ENCODE data around the gene SORBS1.

Gene SORBS1

DNA sequence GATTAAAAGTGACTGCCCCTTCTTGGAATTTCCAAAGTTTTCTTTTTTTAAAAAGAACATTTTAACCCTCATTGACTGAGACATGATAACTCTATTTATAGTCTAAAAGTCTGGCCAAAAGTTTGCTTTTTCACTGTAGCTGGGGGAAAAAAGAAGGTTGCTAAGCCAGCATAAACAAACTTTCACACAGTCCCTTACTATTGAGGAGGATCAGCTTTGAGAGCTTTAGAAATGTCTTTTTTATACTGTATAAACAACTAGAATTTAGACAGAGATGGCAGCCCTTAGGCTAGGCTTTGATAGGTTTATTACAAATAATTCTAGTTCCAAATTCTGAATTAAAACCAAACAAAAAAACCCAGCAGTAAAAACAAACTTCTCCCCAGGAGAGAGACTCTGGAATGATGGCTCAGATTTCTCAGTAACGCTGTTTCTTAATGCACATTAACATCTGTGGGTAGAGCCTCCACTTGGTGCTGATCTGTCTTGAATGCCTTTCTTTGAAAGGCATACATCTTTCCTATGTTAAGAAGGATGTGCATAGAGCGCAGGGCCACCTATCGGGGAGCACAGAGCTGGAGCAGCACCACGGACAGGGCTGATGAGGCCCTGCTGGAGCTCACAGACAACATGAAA is 169.5 kb downstream of the SORBS1 start:
- no peak for DNase-seq (ENCODE audit: low read depth, low spot score)
- Histone ChIP-seq H3K9me3 (ENCODE audit: control insufficient read depth, insufficient read depth, low read length) (no peaks in the 10 kb centered on the region), H3K4me3 (ENCODE audit: low read length) (no peak overlapping the region), H3K27me3 (ENCODE audit: control insufficient read depth, insufficient read depth, low read length) (no peaks in the 10 kb centered on the region), H3K4me1 (ENCODE audit: control insufficient read depth, insufficient read depth, low read length) (0 out of 2 replicates have a peak, but pooled peaks cover 2% of the 10 kb centered on the region), H3K27ac (ENCODE audit: low read length) (no peak overlapping the region), H3K36me3 (ENCODE audit: control insufficient read depth, insufficient read depth, low read length) (peaks cover 1% of the 10 kb centered on the region; the same call in 1 of the 2 replicates)
- no CpG with 5 or more reads among the region's 4 CpGs for WGBS (ENCODE audit: insufficient coverage, insufficient read length)

DNA sequence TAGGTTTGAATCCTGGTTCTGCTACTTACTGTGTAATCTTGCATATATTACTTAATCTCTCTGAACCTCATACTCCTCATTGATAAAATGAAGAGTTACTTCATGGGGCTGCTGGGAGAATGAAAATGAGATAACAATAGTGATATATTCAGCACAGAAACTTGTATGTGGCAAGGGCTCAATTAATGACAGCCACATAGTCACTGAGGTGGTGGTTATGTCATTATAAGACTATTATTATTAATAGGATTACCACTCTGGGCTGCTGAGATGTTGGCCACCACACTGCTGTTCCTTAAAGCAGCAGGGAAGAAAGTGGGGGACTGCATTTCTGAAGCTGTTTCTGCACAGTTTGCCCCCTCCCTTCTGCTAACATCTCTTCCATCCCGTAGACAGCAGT is 170.0 kb downstream of the SORBS1 start:
- H3K36me3 ChIP-seq (ENCODE audit: control insufficient read depth, insufficient read depth, low read length): no peaks in the 10 kb centered on the region
- no peak for DNase-seq (ENCODE audit: low read depth, low spot score)
- 0 out of 2 replicates have a peak, but pooled peaks cover 2% of the 10 kb centered on the region for H3K4me1 ChIP-seq (ENCODE audit: control insufficient read depth, insufficient read depth, low read length)
- WGBS (ENCODE audit: insufficient coverage, insufficient read length): no CpG with 5 or more reads among the region's 1 CpG
- H3K27me3 ChIP-seq (ENCODE audit: control insufficient read depth, insufficient read depth, low read length): no peaks in the 10 kb centered on the region
- no peaks in the 10 kb centered on the region for H3K9me3 ChIP-seq (ENCODE audit: control insufficient read depth, insufficient read depth, low read length)
- no peak overlapping the region for H3K4me3 ChIP-seq (ENCODE audit: low read length)
- H3K27ac ChIP-seq (ENCODE audit: low read length): no peak overlapping the region

DNA sequence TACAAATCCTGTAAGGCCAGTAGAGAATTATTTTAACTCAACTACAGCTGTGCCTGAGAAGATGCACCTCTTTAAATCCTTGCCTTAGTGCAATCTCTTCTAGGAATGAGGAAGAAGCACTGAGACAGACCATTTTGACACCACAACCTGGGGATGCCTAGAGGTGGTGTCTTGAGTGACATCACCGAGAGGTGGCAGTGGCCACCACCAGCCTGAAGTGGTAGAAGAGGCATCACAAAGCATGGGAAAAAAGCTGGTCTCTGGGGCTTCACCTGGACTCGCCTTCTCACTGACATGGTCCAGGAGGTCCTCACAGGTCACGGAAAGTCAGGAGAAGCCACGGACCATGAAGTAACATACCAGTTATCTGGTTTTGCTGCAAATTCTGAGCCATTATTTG is 171.2 kb downstream of the SORBS1 start:
- Histone ChIP-seq H3K36me3 (ENCODE audit: control insufficient read depth, insufficient read depth, low read length) (no peaks in the 10 kb centered on the region), H3K4me1 (ENCODE audit: control insufficient read depth, insufficient read depth, low read length) (0 out of 2 replicates have a peak, but pooled peaks cover 2% of the 10 kb centered on the region), H3K27me3 (ENCODE audit: control insufficient read depth, insufficient read depth, low read length) (no peaks in the 10 kb centered on the region), H3K27ac (ENCODE audit: low read length) (no peak overlapping the region), H3K4me3 (ENCODE audit: low read length) (no peak overlapping the region), H3K9me3 (ENCODE audit: control insufficient read depth, insufficient read depth, low read length) (no peaks in the 10 kb centered on the region)
- no CpG with 5 or more reads among the region's 4 CpGs for WGBS (ENCODE audit: insufficient coverage, insufficient read length)
- DNase-seq (ENCODE audit: low read depth, low spot score): no peak

GRCh38 chr10:95389176-95389575 is 172.0 kb downstream of the SORBS1 start:
- no peak for DNase-seq (ENCODE audit: low read depth, low spot score)

DNA sequence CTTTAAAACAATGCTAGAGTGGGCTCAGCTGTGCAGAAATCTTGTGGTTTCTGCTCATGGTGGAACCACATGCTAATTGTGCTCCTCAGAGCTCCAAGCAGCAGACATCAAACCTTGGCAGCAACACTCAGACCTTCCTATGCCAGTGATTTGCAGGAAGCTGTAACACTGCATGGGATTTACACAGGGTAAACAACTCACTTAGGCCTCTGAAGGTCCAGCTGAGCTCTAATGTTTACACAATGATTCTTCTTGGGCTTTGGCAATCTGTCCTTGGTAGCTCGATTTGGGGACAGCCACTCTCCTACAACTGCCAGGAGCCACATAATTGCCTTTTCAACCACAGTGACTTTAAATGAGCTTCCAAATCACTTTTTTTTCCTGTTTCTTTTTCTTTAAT is 172.6 kb downstream of the SORBS1 start:
- Histone ChIP-seq H3K36me3 (ENCODE audit: control insufficient read depth, insufficient read depth, low read length) (no peaks in the 10 kb centered on the region), H3K27me3 (ENCODE audit: control insufficient read depth, insufficient read depth, low read length) (no peaks in the 10 kb centered on the region), H3K4me1 (ENCODE audit: control insufficient read depth, insufficient read depth, low read length) (0 out of 2 replicates have a peak, but pooled peaks cover 2% of the 10 kb centered on the region), H3K4me3 (ENCODE audit: low read length) (no peak overlapping the region), H3K27ac (ENCODE audit: low read length) (no peak overlapping the region), H3K9me3 (ENCODE audit: control insufficient read depth, insufficient read depth, low read length) (no peaks in the 10 kb centered on the region)
- no peak for DNase-seq (ENCODE audit: low read depth, low spot score)
- no CpG with 5 or more reads among the region's 1 CpG for WGBS (ENCODE audit: insufficient coverage, insufficient read length)

More at GRCh38 chr10:95389176-95389575, 172.0 kb downstream of the SORBS1 start:
- no peaks in the 10 kb centered on the region for H3K36me3 ChIP-seq (ENCODE audit: control insufficient read depth, insufficient read depth, low read length)
- 0 out of 2 replicates have a peak, but pooled peaks cover 2% of the 10 kb centered on the region for H3K4me1 ChIP-seq (ENCODE audit: control insufficient read depth, insufficient read depth, low read length)
- no peak overlapping the region for H3K4me3 ChIP-seq (ENCODE audit: low read length)
- no peaks in the 10 kb centered on the region for H3K27me3 ChIP-seq (ENCODE audit: control insufficient read depth, insufficient read depth, low read length)
- WGBS (ENCODE audit: insufficient coverage, insufficient read length): no CpG with 5 or more reads among the region's 2 CpGs
- no peak overlapping the region for H3K27ac ChIP-seq (ENCODE audit: low read length)
- no peaks in the 10 kb centered on the region for H3K9me3 ChIP-seq (ENCODE audit: control insufficient read depth, insufficient read depth, low read length)

DNA sequence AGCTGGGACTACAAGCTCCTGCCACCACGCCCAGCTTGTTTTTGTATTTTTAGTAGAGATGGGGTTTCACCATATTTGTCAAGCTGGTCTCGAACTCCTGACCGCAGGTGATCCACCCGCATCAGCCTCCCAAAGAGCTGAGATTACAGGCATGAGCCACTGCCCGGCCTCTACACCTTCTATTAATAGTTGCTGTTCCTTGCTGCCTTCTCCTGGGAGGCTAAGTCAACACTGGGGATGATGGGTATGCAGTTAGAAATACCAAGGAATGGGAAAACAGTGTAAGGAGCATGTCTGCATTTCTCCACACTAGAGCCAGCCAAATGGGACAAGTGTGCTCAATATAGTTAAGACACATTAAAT is 173.1 kb downstream of the SORBS1 start:
- no peak overlapping the region for H3K27ac ChIP-seq (ENCODE audit: low read length)
- no CpG with 5 or more reads among the region's 5 CpGs for WGBS (ENCODE audit: insufficient coverage, insufficient read length)

GRCh38 chr10:95384011-95384704 is 177.0 kb downstream of the SORBS1 start:
- Histone ChIP-seq H3K9me3 (ENCODE audit: control insufficient read depth, insufficient read depth, low read length) (no peaks in the 10 kb centered on the region), H3K4me3 (ENCODE audit: low read length) (no peak overlapping the region), H3K4me1 (ENCODE audit: control insufficient read depth, insufficient read depth, low read length) (no peaks in the 10 kb centered on the region), H3K27me3 (ENCODE audit: control insufficient read depth, insufficient read depth, low read length) (no peaks in the 10 kb centered on the region), H3K27ac (ENCODE audit: low read length) (no peak overlapping the region), H3K36me3 (ENCODE audit: control insufficient read depth, insufficient read depth, low read length) (no peaks in the 10 kb centered on the region)
- no CpG with 5 or more reads among the region's 12 CpGs for WGBS (ENCODE audit: insufficient coverage, insufficient read length)
- DNase-seq (ENCODE audit: low read depth, low spot score): no peak

More for the DNA sequence above, 173.1 kb downstream of the SORBS1 start:
- H3K27me3 ChIP-seq (ENCODE audit: control insufficient read depth, insufficient read depth, low read length): no peaks in the 10 kb centered on the region
- DNase-seq (ENCODE audit: low read depth, low spot score): no peak
- H3K36me3 ChIP-seq (ENCODE audit: control insufficient read depth, insufficient read depth, low read length): no peaks in the 10 kb centered on the region
- H3K4me3 ChIP-seq (ENCODE audit: low read length): no peak overlapping the region
- H3K4me1 ChIP-seq (ENCODE audit: control insufficient read depth, insufficient read depth, low read length): 0 out of 2 replicates have a peak, but pooled peaks cover 2% of the 10 kb centered on the region
- H3K9me3 ChIP-seq (ENCODE audit: control insufficient read depth, insufficient read depth, low read length): no peaks in the 10 kb centered on the region

DNA sequence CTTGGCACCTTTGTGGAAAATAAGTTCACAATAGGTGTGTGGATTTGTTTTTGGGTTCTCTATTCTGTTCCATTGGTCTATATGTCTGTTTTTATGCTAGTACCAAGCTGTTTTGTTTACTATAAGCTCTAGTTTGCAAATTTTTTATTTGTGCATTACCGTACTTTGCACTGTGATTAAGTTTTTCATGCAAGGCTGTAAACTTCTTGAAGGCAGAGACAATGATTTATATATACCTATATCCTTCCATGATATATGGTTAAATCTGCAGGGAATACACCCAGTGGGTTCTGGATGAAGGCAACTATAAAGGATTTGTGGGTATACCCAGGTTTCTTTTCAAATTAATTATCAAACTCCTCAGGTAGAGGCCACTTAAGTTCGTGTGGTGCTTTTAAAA is 178.6 kb downstream of the SORBS1 start:
- H3K27me3 ChIP-seq (ENCODE audit: control insufficient read depth, insufficient read depth, low read length): no peaks in the 10 kb centered on the region
- no CpG with 5 or more reads among the region's 2 CpGs for WGBS (ENCODE audit: insufficient coverage, insufficient read length)

DNA sequence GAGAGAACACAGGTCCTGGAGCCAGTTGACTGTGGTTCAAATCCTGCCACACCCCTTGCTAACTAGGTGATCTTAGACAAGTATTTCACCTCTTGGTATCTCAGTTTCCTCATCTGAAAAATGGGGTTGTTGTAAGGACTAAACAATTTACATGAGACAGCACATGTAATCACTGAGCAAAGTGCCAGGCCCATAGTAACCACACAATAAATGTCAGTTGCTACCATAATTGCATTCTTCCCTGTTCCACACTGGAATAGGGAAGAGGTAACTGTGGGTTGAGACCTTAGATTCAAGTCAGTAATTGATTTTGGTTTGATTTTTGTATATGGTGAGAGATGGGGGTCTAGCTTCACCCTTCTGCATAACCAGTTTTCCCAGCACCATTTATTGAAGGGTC is 179.0 kb downstream of the SORBS1 start:
- Histone ChIP-seq H3K9me3 (ENCODE audit: control insufficient read depth, insufficient read depth, low read length) (no peaks in the 10 kb centered on the region), H3K27me3 (ENCODE audit: control insufficient read depth, insufficient read depth, low read length) (no peaks in the 10 kb centered on the region), H3K36me3 (ENCODE audit: control insufficient read depth, insufficient read depth, low read length) (no peaks in the 10 kb centered on the region)

More for the DNA sequence above, 178.6 kb downstream of the SORBS1 start:
- Histone ChIP-seq H3K9me3 (ENCODE audit: control insufficient read depth, insufficient read depth, low read length) (no peaks in the 10 kb centered on the region), H3K4me1 (ENCODE audit: control insufficient read depth, insufficient read depth, low read length) (no peaks in the 10 kb centered on the region), H3K27ac (ENCODE audit: low read length) (no peak overlapping the region), H3K4me3 (ENCODE audit: low read length) (no peak overlapping the region), H3K36me3 (ENCODE audit: control insufficient read depth, insufficient read depth, low read length) (no peaks in the 10 kb centered on the region)
- DNase-seq (ENCODE audit: low read depth, low spot score): no peak

GRCh38 chr10:95377950-95378349 is 183.2 kb downstream of the SORBS1 start:
- H3K27ac ChIP-seq (ENCODE audit: low read length): no peak overlapping the region
- H3K4me3 ChIP-seq (ENCODE audit: low read length): no peak overlapping the region
- H3K9me3 ChIP-seq (ENCODE audit: control insufficient read depth, insufficient read depth, low read length): no peaks in the 10 kb centered on the region
- DNase-seq (ENCODE audit: low read depth, low spot score): no peak
- no peaks in the 10 kb centered on the region for H3K4me1 ChIP-seq (ENCODE audit: control insufficient read depth, insufficient read depth, low read length)
- H3K27me3 ChIP-seq (ENCODE audit: control insufficient read depth, insufficient read depth, low read length): no peaks in the 10 kb centered on the region
- WGBS (ENCODE audit: insufficient coverage, insufficient read length): no CpG with 5 or more reads among the region's 2 CpGs
- H3K36me3 ChIP-seq (ENCODE audit: control insufficient read depth, insufficient read depth, low read length): no peaks in the 10 kb centered on the region

More for the DNA sequence above, 179.0 kb downstream of the SORBS1 start:
- DNase-seq (ENCODE audit: low read depth, low spot score): no peak
- H3K27ac ChIP-seq (ENCODE audit: low read length): no peak overlapping the region
- H3K4me3 ChIP-seq (ENCODE audit: low read length): no peak overlapping the region
- H3K4me1 ChIP-seq (ENCODE audit: control insufficient read depth, insufficient read depth, low read length): no peaks in the 10 kb centered on the region
